GM18951 (cell line): ENCODE measurements around the gene ABI3.
A peak's percentile ranks its signal among the peaks of the same experiment; 100 is the strongest.
"Not testable (repeated sequence)": the region's sequence is repeated elsewhere in the genome, so short reads cannot be mapped to it uniquely, and the experiment has no call there.

Source experiments
- POLR2A ChIP-seq: IDR thresholded peaks from 4 replicates; pipeline ENCODE4 v1.6.1; 2011; ENCODE audit warnings: mild to moderate bottlenecking; ENCODE audit not compliant: insufficient read length, insufficient read depth; ENCODE audit errors: extremely low read depth
- in situ Hi-C: fragments of 300-500 bp; cut with MboI; formaldehyde crosslinking; loops from one replicate; pipeline ENCODE4 v1.12.0; 2022; ENCODE audit warnings: low sequenced_read_pairs, mixed read lengths, inconsistent platforms; ENCODE audit not compliant: unreplicated experiment

The ABI3 gene, protein sequence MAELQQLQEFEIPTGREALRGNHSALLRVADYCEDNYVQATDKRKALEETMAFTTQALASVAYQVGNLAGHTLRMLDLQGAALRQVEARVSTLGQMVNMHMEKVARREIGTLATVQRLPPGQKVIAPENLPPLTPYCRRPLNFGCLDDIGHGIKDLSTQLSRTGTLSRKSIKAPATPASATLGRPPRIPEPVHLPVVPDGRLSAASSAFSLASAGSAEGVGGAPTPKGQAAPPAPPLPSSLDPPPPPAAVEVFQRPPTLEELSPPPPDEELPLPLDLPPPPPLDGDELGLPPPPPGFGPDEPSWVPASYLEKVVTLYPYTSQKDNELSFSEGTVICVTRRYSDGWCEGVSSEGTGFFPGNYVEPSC

DNA sequence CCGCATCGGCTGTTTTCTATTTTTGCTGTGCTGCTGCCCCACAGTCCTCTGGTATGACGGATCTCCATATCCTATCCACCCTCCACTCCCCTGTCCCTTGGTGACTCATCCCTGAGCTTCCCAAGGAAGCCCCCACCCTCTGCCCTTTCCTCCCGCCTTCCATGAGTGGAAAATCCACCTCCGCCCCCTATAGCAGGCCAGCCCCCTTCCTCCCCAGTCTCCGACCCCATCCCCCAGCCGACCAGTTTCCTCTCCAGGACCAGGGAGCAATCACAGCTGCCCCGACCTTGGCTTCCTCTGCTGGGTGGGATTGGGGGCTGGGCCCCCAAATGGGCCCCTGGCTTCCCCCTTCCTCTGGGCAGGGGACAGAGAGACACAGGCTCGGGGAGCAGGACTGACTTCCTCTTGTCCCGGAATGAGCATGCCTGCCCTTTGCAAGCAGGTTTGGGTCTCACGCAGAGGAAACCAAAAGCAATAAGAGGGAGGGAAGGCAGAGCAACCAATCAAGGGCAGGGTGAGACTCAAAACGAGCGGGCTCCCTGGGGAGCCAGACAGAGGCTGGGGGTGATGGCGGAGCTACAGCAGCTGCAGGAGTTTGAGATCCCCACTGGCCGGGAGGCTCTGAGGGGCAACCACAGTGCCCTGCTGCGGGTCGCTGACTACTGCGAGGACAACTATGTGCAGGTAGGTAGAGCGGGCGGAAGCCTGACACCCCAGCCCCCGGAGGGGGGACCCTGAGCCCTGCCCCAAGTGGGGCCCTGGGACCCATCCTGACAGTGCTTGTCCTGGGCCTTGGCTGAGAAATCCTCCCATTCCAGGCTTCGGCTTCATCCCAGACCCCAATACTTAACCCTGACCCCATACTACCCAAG is at the start of gene ABI3, which contains the start of gene GNGT2:
TSS of gene ABI3 (plus strand) at position 550 of the 872 bp plus-strand sequence. CDS start at position 568, 18 bp downstream.
TSS of gene GNGT2 (minus strand) at position 417 of the 872 bp plus-strand sequence. CDS start 3,152 bp downstream, outside the sequence.
- in situ Hi-C loops: no loop called here

DNA sequence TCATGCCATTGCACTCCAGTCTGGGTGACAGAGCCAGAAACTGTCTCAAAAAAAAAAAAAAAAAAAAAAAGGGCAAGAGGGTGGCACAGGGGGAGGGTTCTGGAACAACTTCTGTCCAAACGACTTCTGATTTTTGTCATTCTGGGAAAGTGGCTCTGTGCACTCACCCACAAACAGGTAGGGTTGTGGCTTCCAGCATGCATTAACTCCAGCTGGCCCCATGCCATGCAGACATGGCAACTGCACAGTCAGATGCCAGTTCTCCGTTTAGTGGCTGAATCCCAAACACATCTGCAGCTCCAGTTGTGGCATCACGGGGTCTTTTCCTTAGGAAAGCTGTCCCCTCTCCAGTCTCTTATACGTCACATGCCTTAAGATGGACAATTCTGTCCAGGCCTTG is 47.6 kb upstream of the ABI3 start:
- no peak for TF ChIP-seq POLR2A
- in situ Hi-C loops: no loop called here

More for the DNA sequence above, at the start of gene ABI3, which contains the start of gene GNGT2:
- peak; percentile 96 for TF ChIP-seq POLR2A

DNA sequence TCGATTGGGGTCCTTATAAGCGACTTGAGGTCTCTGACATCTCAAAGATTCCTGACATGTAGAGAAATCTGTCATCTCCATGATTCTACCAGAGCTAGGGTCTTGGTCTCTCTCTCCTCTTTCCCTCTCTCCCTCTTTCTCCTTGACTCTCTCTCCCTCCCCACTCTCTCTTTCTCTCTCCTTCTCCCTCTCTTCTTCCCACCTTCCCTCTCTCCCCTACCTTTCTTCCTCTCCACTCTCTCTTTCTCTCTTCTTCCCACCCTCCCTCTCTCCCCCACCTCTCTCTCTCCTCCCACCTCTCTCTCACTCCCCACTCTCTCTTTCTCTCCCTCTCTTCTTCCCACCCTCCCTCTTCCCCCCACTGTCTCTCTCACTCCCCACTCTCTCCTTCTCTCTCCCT is 45.4 kb upstream of the ABI3 start:
- in situ Hi-C loops: no loop called here
- no peak for TF ChIP-seq POLR2A

DNA sequence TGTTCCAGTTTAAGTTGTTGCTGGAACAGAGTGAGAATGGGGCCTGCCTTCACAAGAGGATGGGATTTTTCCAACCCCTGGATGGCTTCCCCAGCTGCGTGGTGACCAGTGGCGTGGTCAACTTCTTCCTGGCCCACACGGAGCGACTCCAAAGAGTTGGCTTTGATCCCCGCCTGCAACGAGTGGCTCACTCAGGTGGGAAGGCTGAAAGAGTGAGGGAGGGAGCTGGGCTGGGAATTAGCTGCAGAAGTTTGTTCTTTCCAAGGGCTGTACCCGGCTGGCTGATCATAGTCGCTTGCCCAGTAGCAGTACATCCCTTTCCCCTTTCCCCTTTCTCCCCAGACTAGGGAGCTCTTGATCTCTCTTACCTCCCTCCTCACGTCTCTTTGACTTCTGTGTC is 41.8 kb upstream of the ABI3 start:
- no peak for TF ChIP-seq POLR2A
- in situ Hi-C loops: no loop called here

DNA sequence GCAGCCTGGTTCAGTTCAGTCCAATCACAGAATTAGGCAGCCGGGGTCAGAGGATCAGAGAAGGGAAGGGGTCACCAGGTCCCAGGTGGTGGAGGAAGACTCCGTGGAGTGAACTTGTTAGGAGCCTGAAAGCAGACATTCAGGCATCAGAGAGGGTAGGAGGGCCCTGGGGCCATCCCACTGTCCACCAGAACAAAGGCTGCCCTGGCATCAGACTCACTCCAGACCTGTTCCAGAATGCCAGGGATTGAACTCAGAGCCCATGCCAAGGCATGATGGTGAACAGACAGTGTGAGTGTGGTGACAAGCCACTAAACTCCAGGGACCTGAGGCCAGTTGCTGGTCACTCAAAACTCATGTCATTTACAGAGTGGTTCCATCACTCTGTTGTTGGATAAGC is 40.3 kb upstream of the ABI3 start:
- no peak for TF ChIP-seq POLR2A
- in situ Hi-C loops: no loop called here

DNA sequence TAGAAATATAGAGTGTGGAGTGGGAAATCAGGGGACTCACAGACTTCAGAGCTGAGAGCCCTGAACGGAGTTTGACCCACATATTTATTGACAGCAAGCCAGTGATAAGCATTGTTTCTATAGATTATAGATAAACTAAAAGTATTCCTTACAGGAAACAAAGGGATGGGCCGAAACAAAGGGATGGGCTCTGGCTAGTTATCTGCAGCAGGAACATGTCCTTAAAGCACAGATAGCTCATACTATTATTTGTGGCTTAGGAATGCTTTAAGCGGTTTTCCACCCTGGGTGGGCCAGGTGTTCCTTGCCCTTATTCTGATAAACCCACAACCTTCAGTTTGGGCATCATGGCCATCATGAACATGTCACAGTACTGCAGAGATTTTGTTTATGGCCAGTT is 39.8 kb upstream of the ABI3 start:
- in situ Hi-C loops: not testable (repeated sequence)

DNA sequence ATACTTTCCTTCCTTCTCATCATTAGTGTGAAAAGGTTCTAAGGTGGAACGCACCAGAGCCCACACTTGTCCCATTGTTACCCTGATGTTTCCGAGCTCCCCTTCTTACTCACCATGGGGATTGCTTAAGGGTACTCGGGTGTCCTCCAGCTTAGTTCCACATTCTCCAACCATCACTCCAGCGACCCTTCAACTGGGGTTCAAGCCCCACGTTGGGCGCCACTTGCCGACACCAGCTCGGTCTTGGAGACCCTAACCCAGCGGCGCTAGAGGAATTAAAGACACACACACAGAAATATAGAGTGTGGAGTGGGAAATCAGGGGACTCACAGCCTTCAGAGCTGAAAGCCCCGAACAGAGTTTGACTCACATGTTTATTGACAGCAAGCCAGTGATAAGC is 34.5 kb upstream of the ABI3 start:
- in situ Hi-C loops: not testable (repeated sequence)

DNA sequence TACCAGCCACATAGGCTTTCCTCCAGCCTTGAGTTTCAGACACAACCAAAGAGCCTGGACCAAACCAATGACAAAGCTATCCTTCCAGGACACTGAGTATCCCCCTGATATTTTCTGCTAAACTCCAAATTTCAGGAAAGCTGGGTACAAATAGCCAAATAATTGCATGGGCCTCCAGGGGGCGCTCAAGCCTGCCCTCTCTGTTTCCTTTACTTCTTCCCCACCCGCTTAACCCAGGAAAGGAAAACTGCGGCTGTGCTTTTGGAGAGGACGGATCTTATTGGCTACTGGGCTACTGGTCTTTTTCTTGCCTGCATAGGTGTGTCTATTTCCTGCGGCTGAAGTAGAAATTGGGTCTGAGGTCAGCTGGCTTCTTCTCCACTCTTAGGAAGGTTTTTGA is 30.2 kb upstream of the ABI3 start:
- in situ Hi-C loops: no loop called here
- TF ChIP-seq POLR2A: no peak

DNA sequence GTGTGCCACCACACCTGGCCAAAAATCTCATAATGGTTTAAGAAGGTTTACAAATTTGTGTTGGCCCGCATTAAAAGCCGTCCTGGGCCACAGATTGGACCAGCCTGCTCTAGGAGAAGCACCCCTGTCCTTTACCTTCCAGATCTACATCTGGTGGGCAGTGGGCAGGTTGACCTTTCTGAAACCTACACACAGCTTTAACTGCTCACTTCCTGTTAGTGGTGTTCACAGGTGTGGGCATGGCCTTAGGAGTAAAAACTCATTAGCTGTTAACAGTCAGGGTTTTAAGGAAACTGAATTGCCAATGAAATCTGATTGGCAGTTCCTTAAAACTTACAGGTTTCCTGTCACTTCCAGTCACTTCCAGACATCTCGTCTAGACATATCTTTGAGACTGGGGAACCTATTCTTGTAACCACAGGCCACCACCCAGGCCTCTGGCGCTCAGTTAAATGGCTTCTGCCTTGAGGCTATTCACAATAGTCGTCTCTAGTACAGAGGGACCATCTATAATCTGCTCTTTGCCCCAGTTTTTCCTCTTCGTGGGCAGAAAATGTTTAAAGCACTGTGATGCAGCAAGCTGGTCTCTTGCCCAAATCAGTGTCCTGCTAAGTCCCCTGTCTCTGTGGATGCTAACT is 29.4 kb upstream of the ABI3 start:
- TF ChIP-seq POLR2A: no peak
- in situ Hi-C loops: no loop called here

DNA sequence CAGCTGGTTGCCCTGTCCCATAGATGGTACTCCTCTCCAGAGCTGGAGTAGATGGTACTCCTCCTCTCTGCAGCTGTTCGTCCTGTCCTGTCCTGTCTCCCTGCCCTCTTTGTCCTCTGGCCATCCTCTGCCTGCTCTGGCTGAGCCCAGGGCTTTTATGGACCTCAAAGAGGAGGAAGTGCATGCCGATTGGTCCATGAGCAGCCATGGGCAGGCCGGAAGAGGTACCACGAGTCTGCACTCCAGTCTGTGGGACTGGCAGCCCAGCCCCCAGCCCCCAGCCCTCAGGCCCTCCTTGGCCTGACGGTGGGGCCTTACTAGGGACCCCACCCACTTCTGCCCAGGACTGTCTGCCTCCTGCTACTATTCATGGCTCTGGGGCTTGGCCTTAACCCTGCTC is 27.2 kb upstream of the ABI3 start:
- TF ChIP-seq POLR2A: no peak
- in situ Hi-C loops: no loop called here

DNA sequence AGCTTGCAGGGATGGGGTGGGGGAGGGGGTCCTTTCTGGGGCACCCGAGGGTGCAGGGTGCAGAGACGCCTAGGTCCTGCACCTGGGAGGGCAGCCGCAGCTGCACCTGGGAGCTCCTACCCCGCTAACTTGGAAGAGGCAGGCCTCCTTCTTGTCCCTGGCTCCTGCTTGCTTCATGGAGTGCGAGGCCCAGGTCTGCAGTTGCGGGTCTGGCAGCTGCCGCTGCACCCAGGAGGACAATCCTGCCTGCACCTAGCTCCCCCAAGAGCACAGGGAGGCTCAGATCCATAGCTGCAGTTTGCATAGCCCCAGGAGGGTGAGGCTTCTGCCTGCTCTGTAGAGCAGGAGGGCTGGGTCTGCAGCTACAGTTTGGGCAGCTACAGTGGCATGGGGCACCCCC is 26.7 kb upstream of the ABI3 start:
- no peak for TF ChIP-seq POLR2A
- in situ Hi-C loops: no loop called here

DNA sequence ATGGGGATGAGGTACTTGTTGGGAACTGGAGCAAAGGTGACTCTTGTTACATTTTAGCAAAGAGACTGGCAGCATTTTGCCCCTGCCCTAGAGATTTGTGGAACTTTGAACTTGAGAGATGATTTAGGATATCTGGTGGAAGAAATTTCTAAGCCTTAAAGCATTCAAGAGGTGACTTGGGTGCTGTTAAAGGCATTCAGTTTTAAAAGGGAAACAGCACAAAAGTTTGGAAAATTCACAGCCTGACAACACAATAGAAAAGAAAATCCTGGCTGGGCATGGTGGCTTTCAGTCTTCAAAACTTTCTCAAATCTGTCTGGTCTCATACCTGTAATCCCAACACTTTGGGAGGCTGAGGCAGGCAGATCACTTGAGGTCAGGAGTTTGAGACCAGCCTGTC is 26.0 kb upstream of the ABI3 start:
- in situ Hi-C loops: not testable (repeated sequence)

DNA sequence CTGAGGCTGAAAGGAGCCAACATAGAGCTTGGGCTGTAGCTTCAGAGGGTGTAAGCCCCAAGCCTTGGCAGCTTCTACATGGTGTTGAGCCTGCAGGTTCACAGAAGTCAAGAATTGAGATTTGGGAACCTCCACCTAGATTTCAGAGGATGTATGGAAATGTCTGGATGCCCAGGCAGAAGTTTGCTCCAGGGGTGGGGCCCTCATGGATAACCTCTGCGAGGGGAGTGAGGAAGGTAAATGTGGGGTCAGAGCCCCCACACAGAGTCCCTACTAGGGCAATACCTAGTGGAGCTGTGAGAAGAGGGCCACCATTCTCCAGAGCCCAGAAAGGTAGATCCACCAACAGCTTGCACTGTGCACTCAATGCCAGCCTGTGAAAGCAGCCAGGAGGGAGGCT is 25.1 kb upstream of the ABI3 start:
- in situ Hi-C loops: not testable (repeated sequence)

DNA sequence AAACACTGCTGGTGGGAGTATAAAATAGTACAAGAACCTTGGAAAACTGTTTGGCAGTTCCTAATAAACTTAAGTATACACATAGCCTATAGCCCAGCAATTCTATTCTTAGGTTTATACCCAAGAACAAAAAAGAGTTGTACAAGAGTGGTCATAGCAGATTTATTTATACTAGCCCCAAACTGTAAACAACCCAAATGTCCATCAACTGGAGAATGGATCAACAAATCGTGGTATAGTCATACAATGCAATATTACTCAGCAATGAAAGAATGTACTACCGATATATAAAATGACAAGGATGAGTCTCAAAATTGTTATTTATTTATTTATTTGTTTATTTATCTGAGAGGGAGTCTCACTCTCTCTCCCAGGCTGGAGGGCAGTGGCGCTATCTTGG is 23.2 kb upstream of the ABI3 start:
- TF ChIP-seq POLR2A: no peak
- in situ Hi-C loops: no loop called here
